ENCODE data around the gene PCGF2.

The PCGF2 gene

GRCh38 chr17:38702166-38702915, 45.8 kb downstream of the PCGF2 start:
- peak; percentile 72 for DNase-seq

- DNase-seq: peak; percentile 62
Measured at GRCh38 chr17:38701504-38702165, 46.5 kb downstream of the PCGF2 start.

- DNase-seq: no peak
Measured at GRCh38 chr17:38698760-38699159, 49.4 kb downstream of the PCGF2 start.

- peak; percentile 8 for DNase-seq
Measured at GRCh38 chr17:38697061-38697820, 50.9 kb downstream of the PCGF2 start.

- no peak for DNase-seq
Measured at GRCh38 chr17:38693700-38694329, 54.3 kb downstream of the PCGF2 start.

- no peak for DNase-seq
Measured at GRCh38 chr17:38691154-38691553, 57.0 kb downstream of the PCGF2 start.

GRCh38 chr17:38690386-38690785, 57.8 kb downstream of the PCGF2 start:
- no peak for DNase-seq

- DNase-seq: no peak
Measured at GRCh38 chr17:38687286-38687685, 60.9 kb downstream of the PCGF2 start.

- no peak for DNase-seq
Measured at GRCh38 chr17:38685491-38685890, 62.6 kb downstream of the PCGF2 start.

Data from NCI-H510A (cell line).